DOHH2 (cell line): ENCODE results near the gene FTCD.

ENCODE experiments used
- H3F3A ChIP-seq: fragments of 200-600 bp; sonication (generic), shearing (Covaris generic); 2 replicates; pipeline ENCODE4 v1.6.0; 2016; ENCODE audit warnings: antibody characterized with exemption, mild to moderate bottlenecking; ENCODE audit not compliant: control insufficient read depth, insufficient read depth
- H3K27ac ChIP-seq: fragments of 200-600 bp; sonication (generic); 2 replicates; pipeline ENCODE4 v1.5.1; 2014; ENCODE audit warnings: low read depth, mild to moderate bottlenecking, low read length, moderate library complexity
- H3K27me3 ChIP-seq: fragments of 200-600 bp; sonication (generic); 2 replicates; pipeline ENCODE4 v1.6.1; 2014; ENCODE audit warnings: mild to moderate bottlenecking, low read length, mixed read lengths; ENCODE audit not compliant: control insufficient read depth
- H3K36me3 ChIP-seq: fragments of 200-600 bp; sonication (generic); 2 replicates; pipeline ENCODE4 v1.6.1; 2014; ENCODE audit warnings: mild to moderate bottlenecking, low read length, moderate library complexity, mixed read lengths; ENCODE audit not compliant: control insufficient read depth
- H3K4me1 ChIP-seq: fragments of 200-600 bp; sonication (generic); 2 replicates; pipeline ENCODE4 v1.6.1; 2014; ENCODE audit warnings: mild to moderate bottlenecking, low read length, mixed read lengths; ENCODE audit not compliant: control insufficient read depth
- H3K4me2 ChIP-seq: fragments of 200-600 bp; sonication (generic); 2 replicates; pipeline ENCODE4 v1.6.0; 2014; ENCODE audit warnings: mild to moderate bottlenecking, low read length, moderate library complexity
- H3K4me3 ChIP-seq: fragments of 200-600 bp; sonication (generic); 2 replicates; pipeline ENCODE4 v1.5.1; 2014; ENCODE audit warnings: mild to moderate bottlenecking, low read length, mixed read lengths
- H3K79me2 ChIP-seq: fragments of 200-600 bp; sonication (generic); 2 replicates; pipeline ENCODE4 v1.6.1; 2014; ENCODE audit warnings: mild to moderate bottlenecking, low read length, mixed read lengths; ENCODE audit not compliant: control insufficient read depth
- H3K9me2 ChIP-seq: fragments of 200-600 bp; sonication (generic); replicated peaks from 2 replicates; pipeline ENCODE4 v1.6.1; 2014; ENCODE audit warnings: mild to moderate bottlenecking, low read length, mixed read lengths; ENCODE audit not compliant: control insufficient read depth
- H3K9me3 ChIP-seq: fragments of 200-600 bp; sonication (generic); 2 replicates; pipeline ENCODE4 v1.6.1; 2014; ENCODE audit warnings: antibody characterized with exemption, low read length, mixed read lengths; ENCODE audit not compliant: control insufficient read depth, insufficient read depth
- H4K20me1 ChIP-seq: fragments of 200-600 bp; sonication (generic); 2 replicates; pipeline ENCODE4 v1.6.0; 2014; ENCODE audit warnings: low read depth, mild to moderate bottlenecking, antibody characterized with exemption, low read length, moderate library complexity; ENCODE audit not compliant: control insufficient read depth, insufficient read depth
- EZH2phosphoT487 ChIP-seq: fragments of 200-600 bp; sonication (generic); IDR thresholded peaks from 2 replicates; pipeline ENCODE4 v1.6.1; 2017; ENCODE audit warnings: borderline replicate concordance, mild to moderate bottlenecking, antibody characterized with exemption, low read length, moderate library complexity, mixed read lengths
- TF ChIP-seq, protein P1 (sequence below): fragments of 200-600 bp; sonication (generic); IDR thresholded peaks from one replicate; pipeline ENCODE4 v1.5.1; 2014; ENCODE audit warnings: antibody characterized with exemption, mild to moderate bottlenecking, low read depth, low read length; ENCODE audit not compliant: poor library complexity, severe bottlenecking

Gene FTCD

DNA sequence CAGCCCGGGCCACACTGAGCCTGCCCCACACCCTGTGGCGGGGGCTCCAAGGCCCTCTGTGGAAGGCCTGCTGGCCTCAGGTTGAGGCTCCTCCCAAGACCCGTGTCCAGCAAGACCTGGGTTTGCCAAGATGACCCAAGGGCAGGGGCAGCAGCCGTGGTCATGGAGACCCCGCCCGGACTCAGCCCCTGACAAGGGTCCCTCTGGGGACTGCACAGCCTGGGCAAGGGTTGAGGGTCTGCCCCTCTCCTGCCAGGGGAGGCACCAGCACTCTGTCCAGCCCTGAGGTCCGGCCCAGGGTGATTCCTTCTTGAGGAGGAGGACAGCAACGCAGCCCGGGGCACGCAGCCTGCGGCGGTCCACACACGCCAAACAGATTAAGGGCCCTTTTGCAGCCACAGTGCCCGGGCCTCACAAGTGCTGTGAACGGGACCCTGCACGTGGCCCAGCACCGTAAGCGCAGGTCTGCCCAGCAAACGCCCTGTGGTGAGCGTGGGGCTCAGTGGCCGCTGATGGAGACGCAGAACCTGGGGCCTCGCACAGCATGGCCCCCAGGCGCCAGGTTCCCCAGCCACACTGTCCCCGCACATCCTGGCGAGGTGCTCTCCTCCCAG is 25.5 kb upstream of the FTCD start:
- H3F3A ChIP-seq: peaks cover 6% of the 10 kb centered on the region; the same call in 1 of the 2 replicates
- H4K20me1 ChIP-seq: no peaks in the 10 kb centered on the region
- peaks cover 5% of the 10 kb centered on the region; the same call in 1 of the 2 replicates for H3K27me3 ChIP-seq
- H3K9me3 ChIP-seq: 0 out of 2 replicates have a peak, but pooled peaks cover 4% of the 10 kb centered on the region
- H3K4me3 ChIP-seq: no peak overlapping the region
- no peak for TF ChIP-seq EZH2phosphoT487
- TF ChIP-seq, protein P1, sequence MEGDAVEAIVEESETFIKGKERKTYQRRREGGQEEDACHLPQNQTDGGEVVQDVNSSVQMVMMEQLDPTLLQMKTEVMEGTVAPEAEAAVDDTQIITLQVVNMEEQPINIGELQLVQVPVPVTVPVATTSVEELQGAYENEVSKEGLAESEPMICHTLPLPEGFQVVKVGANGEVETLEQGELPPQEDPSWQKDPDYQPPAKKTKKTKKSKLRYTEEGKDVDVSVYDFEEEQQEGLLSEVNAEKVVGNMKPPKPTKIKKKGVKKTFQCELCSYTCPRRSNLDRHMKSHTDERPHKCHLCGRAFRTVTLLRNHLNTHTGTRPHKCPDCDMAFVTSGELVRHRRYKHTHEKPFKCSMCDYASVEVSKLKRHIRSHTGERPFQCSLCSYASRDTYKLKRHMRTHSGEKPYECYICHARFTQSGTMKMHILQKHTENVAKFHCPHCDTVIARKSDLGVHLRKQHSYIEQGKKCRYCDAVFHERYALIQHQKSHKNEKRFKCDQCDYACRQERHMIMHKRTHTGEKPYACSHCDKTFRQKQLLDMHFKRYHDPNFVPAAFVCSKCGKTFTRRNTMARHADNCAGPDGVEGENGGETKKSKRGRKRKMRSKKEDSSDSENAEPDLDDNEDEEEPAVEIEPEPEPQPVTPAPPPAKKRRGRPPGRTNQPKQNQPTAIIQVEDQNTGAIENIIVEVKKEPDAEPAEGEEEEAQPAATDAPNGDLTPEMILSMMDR: no peak
- no peaks in the 10 kb centered on the region for H3K36me3 ChIP-seq
- no peak overlapping the region for H3K4me2 ChIP-seq
- no peaks in the 10 kb centered on the region for H3K79me2 ChIP-seq
- peaks cover 16% of the 10 kb centered on the region for H3K4me1 ChIP-seq
- H3K27ac ChIP-seq: no peak overlapping the region
- H3K9me2 ChIP-seq: no peaks in the 10 kb centered on the region

DNA sequence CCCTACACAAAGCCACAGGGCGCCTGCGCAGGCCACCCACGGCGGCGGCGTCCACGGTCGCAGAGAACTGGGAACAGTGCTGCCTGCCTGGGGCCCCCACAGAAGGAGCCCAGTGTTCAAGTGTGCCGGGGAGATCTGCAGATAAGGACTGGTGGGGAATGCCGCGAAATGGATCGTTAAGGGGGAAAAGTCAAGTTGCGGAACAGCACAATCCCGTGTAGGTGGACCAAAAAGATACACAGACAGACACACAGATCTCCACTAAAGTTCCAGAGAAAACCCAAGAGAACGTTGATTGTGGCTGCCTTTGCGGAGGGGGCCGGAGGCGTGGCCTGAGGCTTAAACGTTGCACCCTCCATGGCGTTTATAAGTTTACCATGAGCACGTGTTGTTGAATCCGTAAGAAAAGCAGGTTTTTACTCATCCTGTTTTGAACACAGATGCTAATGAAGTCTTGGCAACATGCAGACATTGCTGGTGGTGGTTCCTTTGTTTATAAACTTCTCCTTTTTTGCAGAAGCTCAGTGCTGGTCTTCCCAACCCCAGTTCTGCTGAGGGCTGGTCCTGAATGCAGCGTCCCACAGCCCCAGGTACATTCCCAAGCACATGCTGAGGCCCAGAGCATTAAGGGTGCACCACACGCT is 24.8 kb upstream of the FTCD start:
- H3K27ac ChIP-seq: no peak overlapping the region

DNA sequence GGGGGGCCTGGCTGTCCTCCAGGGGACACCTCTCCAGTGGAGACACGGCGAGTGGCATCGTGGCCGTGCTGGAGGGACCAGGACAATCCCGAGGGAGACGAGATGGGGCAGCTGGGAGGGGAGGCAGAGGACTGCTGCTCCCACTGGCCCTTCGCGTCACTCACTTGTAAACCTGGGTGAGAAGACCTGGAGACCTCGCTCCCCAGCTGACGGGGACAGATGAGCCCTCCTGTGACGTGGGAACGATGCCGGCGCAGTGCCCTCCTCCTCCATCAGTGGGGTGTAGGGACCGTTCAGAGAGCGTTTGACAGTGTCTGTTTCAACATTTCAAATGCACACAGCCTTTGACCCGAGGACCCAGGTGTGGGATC is 24.3 kb upstream of the FTCD start:
- H4K20me1 ChIP-seq: no peaks in the 10 kb centered on the region
- no peak overlapping the region for H3K27ac ChIP-seq
- no peak overlapping the region for H3K4me2 ChIP-seq
- 0 out of 2 replicates have a peak, but pooled peaks cover 4% of the 10 kb centered on the region for H3K9me3 ChIP-seq
- H3K79me2 ChIP-seq: no peaks in the 10 kb centered on the region
- H3K4me1 ChIP-seq: peaks cover 7% of the 10 kb centered on the region
- H3F3A ChIP-seq: no peaks in the 10 kb centered on the region
- H3K9me2 ChIP-seq: no peaks in the 10 kb centered on the region
- no peaks in the 10 kb centered on the region for H3K36me3 ChIP-seq
- no peak overlapping the region for H3K4me3 ChIP-seq
- peaks cover 5% of the 10 kb centered on the region; the same call in 1 of the 2 replicates for H3K27me3 ChIP-seq
- TF ChIP-seq, protein P1: no peak
- TF ChIP-seq EZH2phosphoT487: no peak

More for the DNA sequence above, 24.8 kb upstream of the FTCD start:
- peaks cover 1% of the 10 kb centered on the region; the same call in 1 of the 2 replicates for H3F3A ChIP-seq
- H3K9me3 ChIP-seq: 0 out of 2 replicates have a peak, but pooled peaks cover 4% of the 10 kb centered on the region
- no peak for TF ChIP-seq EZH2phosphoT487
- TF ChIP-seq, protein P1: no peak
- no peaks in the 10 kb centered on the region for H3K79me2 ChIP-seq
- H3K4me3 ChIP-seq: no peak overlapping the region
- H3K4me1 ChIP-seq: peaks cover 9% of the 10 kb centered on the region
- H3K9me2 ChIP-seq: no peaks in the 10 kb centered on the region
- H3K36me3 ChIP-seq: no peaks in the 10 kb centered on the region
- peaks cover 5% of the 10 kb centered on the region; the same call in 1 of the 2 replicates for H3K27me3 ChIP-seq
- no peak overlapping the region for H3K4me2 ChIP-seq
- no peaks in the 10 kb centered on the region for H4K20me1 ChIP-seq
